Nephron (organoid): ENCODE results near the gene BSCL2.
A peak's percentile ranks its signal among the peaks of the same experiment; 100 is the strongest.

Experiments
- H3K27ac Mint-ChIP-seq, 3 experiments: 2 replicates each; pipeline ENCODE4 v1.8.0; 2020; ENCODE audit warnings: mixed read lengths in 3 of 3, mild to moderate bottlenecking in 2 of 3, moderate library complexity in 1 of 3
- H3K27me3 Mint-ChIP-seq: 2 replicates; pipeline ENCODE4 v1.8.0; 2021; ENCODE audit warnings: low read depth, mild to moderate bottlenecking, moderate library complexity, mixed read lengths
- H3K36me3 Mint-ChIP-seq: 2 replicates; pipeline ENCODE4 v1.8.0; 2020; ENCODE audit warnings: low read depth, mixed read lengths
- H3K4me1 Mint-ChIP-seq: 2 replicates; pipeline ENCODE4 v1.8.0; 2020; ENCODE audit warnings: mixed read lengths
- H3K4me3 Mint-ChIP-seq, 3 experiments: 2 replicates each; pipeline ENCODE4 v1.8.0; 2020; ENCODE audit warnings: mild to moderate bottlenecking in 3 of 3, mixed read lengths in 3 of 3, moderate library complexity in 2 of 3
- H3K9me3 Mint-ChIP-seq: 2 replicates; pipeline ENCODE4 v1.8.0; 2020; ENCODE audit warnings: mixed read lengths
- CTCF ChIP-seq, 3 experiments: fragments of 200-600 bp; sonication (generic); IDR thresholded peaks; one replicate each; pipeline ENCODE4 v1.5.0; 2021; ENCODE audit warnings: antibody characterized with exemption in 3 of 3; ENCODE audit not compliant: unreplicated experiment in 3 of 3

BSCL2 gene

GRCh38 chr11:62682518-62682917 is 24.7 kb downstream of the BSCL2 start:
- peaks cover 6% of the 10 kb centered on the region for H3K36me3 Mint-ChIP-seq
- H3K9me3 Mint-ChIP-seq = no peaks in the 10 kb centered on the region
- no peak for TF ChIP-seq CTCF (IDR thresholded peaks at IDR 0.05; ENCODE audit: unreplicated experiment in 3 of 3)
- H3K4me3 Mint-ChIP-seq = no peak overlapping the region
- no peak overlapping the region for H3K27ac Mint-ChIP-seq
- H3K27me3 Mint-ChIP-seq = no peaks in the 10 kb centered on the region
- peaks cover 22% of the 10 kb centered on the region for H3K4me1 Mint-ChIP-seq

- H3K4me1 Mint-ChIP-seq = peaks cover 30% of the 10 kb centered on the region
- H3K9me3 Mint-ChIP-seq = no peaks in the 10 kb centered on the region
- peak overlapping the region; percentile 96 to 98 (median 96) for H3K27ac Mint-ChIP-seq
- peaks cover 16% of the 10 kb centered on the region for H3K36me3 Mint-ChIP-seq
- H3K27me3 Mint-ChIP-seq = no peaks in the 10 kb centered on the region
- H3K4me3 Mint-ChIP-seq = peak overlapping the region; percentile 76 to 89 (median 85)
- peak; percentile 51 to 60 (median 58) for TF ChIP-seq CTCF (IDR thresholded peaks at IDR 0.05; ENCODE audit: unreplicated experiment in 3 of 3)
Observed at GRCh38 chr11:62680825-62681240, 26.4 kb downstream of the BSCL2 start.

GRCh38 chr11:62678770-62679696 is 28.2 kb downstream of the BSCL2 start, which contains the start of gene UBXN1:
TSS of gene UBXN1 (minus strand) at chr11:62679073. CDS start at chr11:62678923, 150 bp downstream.
- H3K4me1 Mint-ChIP-seq = peaks cover 30% of the 10 kb centered on the region
- H3K36me3 Mint-ChIP-seq = peaks cover 24% of the 10 kb centered on the region
- H3K4me3 Mint-ChIP-seq = peak within 1 kb of the TSS; percentile 90 to 94 (median 92)
- no peaks in the 10 kb centered on the region for H3K27me3 Mint-ChIP-seq
- no peak for TF ChIP-seq CTCF (IDR thresholded peaks at IDR 0.05; ENCODE audit: unreplicated experiment in 3 of 3)
- H3K27ac Mint-ChIP-seq = peak within 1 kb of the TSS; percentile 98 to 99 (median 98)
- no peaks in the 10 kb centered on the region for H3K9me3 Mint-ChIP-seq

- TF ChIP-seq CTCF (IDR thresholded peaks at IDR 0.05; ENCODE audit: unreplicated experiment in 3 of 3) = no peak
- no peaks in the 10 kb centered on the region for H3K27me3 Mint-ChIP-seq
- H3K4me1 Mint-ChIP-seq = peaks cover 30% of the 10 kb centered on the region
- peak overlapping the region; percentile 98 to 99 (median 98) for H3K27ac Mint-ChIP-seq
- no peaks in the 10 kb centered on the region for H3K9me3 Mint-ChIP-seq
- H3K36me3 Mint-ChIP-seq = peaks cover 27% of the 10 kb centered on the region
- peak overlapping the region; percentile 90 to 94 (median 92) for H3K4me3 Mint-ChIP-seq
Observed at GRCh38 chr11:62678433-62678769, 28.8 kb downstream of the BSCL2 start.

- peaks cover 30% of the 10 kb centered on the region for H3K36me3 Mint-ChIP-seq
- H3K4me1 Mint-ChIP-seq = peaks cover 30% of the 10 kb centered on the region
- no peaks in the 10 kb centered on the region for H3K27me3 Mint-ChIP-seq
- H3K4me3 Mint-ChIP-seq = peak overlapping the region; percentile 90 to 94 (median 92)
- TF ChIP-seq CTCF (IDR thresholded peaks at IDR 0.05; ENCODE audit: unreplicated experiment in 3 of 3) = no peak
- H3K27ac Mint-ChIP-seq = peak overlapping the region in 2 of 3 experiments; percentile 9 to 32
- H3K9me3 Mint-ChIP-seq = no peaks in the 10 kb centered on the region
Observed at GRCh38 chr11:62677714-62678113, 29.5 kb downstream of the BSCL2 start.
